ENCODE measurements around the gene DPF3.

DNA sequence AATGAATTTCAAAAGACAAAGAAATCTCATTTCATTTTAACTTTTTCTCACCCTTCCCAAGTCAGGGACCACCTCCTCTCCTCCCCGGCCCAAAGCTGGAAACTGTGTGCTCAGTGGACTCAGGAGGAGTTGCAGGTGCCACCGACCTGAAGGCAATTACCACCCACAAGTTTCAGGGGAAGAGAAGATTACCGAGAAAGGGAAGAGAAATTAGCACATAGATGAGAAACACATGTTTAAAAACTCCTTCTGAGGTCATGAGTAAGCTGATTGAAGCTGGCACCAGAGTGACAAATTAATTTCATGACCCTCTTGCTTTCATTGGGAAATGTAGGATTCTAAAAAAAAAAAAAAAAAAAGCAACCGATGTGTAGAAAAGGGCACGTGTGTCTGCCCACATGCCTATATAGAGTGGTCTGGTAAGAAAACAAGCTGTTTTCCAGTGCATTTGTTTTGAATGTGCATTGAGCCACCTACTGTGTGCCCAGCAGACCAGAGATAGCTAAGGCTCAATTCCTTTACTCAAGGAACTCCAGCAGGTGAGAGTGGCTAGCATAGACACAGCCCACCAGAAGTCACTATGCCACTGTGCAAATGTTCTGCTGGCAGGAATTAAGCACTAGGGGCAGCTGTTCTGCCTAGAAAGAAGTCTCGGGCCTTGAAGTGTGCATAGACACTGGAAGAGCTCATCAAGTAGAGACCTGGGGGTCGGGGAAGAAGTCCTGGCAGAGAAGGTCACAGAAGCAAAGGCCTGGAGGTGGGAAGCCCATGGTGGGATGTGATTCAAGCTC, 30.5 kb downstream of the DPF3 start:
- TF ChIP-seq, protein P1, sequence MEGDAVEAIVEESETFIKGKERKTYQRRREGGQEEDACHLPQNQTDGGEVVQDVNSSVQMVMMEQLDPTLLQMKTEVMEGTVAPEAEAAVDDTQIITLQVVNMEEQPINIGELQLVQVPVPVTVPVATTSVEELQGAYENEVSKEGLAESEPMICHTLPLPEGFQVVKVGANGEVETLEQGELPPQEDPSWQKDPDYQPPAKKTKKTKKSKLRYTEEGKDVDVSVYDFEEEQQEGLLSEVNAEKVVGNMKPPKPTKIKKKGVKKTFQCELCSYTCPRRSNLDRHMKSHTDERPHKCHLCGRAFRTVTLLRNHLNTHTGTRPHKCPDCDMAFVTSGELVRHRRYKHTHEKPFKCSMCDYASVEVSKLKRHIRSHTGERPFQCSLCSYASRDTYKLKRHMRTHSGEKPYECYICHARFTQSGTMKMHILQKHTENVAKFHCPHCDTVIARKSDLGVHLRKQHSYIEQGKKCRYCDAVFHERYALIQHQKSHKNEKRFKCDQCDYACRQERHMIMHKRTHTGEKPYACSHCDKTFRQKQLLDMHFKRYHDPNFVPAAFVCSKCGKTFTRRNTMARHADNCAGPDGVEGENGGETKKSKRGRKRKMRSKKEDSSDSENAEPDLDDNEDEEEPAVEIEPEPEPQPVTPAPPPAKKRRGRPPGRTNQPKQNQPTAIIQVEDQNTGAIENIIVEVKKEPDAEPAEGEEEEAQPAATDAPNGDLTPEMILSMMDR (IDR thresholded peaks at IDR 0.05 in 4 of 5, conservative IDR thresholded peaks at IDR 0.05 in 1 of 5), result no peak
- TF ChIP-seq POLR2A (IDR thresholded peaks at IDR 0.05), result no peak

All from gastrocnemius medialis (tissue), 4 donors.